ENCODE results near the gene CAMK1D. TPM values are rescaled to one million over a fixed set of nuclear protein-coding genes. Genes with fewer than 3 reads are reported as not detected.

Gene CAMK1D
- total RNA-seq, 2 experiments from 2014 or later: 11.9 to 15.4 TPM

- Mint-ChIP-seq H3K36me3 (peaks cover 10% of the 10 kb centered on the region), H3K9me3 (peaks cover 11% of the 10 kb centered on the region), H3K27ac (no peak overlapping the region), H3K27me3 (no peaks in the 10 kb centered on the region), H3K4me3 (no peak overlapping the region), H3K4me1 (peaks cover 3% of the 10 kb centered on the region)
- DNase-seq: no peak
Observed at GRCh38 chr10:12521423-12521822, 172.1 kb downstream of the CAMK1D start.

GRCh38 chr10:12526311-12526710 lies 177.0 kb downstream of the CAMK1D start:
- no peak overlapping the region for H3K4me3 Mint-ChIP-seq
- H3K36me3 Mint-ChIP-seq: peaks cover 7% of the 10 kb centered on the region
- peaks cover 7% of the 10 kb centered on the region for H3K9me3 Mint-ChIP-seq
- peaks cover 3% of the 10 kb centered on the region for H3K4me1 Mint-ChIP-seq
- H3K27ac Mint-ChIP-seq: no peak overlapping the region
- no peak for DNase-seq
- no peaks in the 10 kb centered on the region for H3K27me3 Mint-ChIP-seq

- peaks cover 10% of the 10 kb centered on the region for H3K36me3 Mint-ChIP-seq
- no peak overlapping the region for H3K4me3 Mint-ChIP-seq
- H3K4me1 Mint-ChIP-seq: peaks cover 7% of the 10 kb centered on the region
Observed at GRCh38 chr10:12529976-12530375, 180.6 kb downstream of the CAMK1D start.

GRCh38 chr10:12531305-12532220 lies 182.2 kb downstream of the CAMK1D start:
- Mint-ChIP-seq H3K36me3 (peaks cover 4% of the 10 kb centered on the region), H3K9me3 (no peaks in the 10 kb centered on the region), H3K27ac (no peak overlapping the region), H3K4me3 (no peak overlapping the region), H3K27me3 (no peaks in the 10 kb centered on the region), H3K4me1 (peaks cover 12% of the 10 kb centered on the region)
- no peak for DNase-seq

More at GRCh38 chr10:12529976-12530375, 180.6 kb downstream of the CAMK1D start:
- Mint-ChIP-seq H3K27ac (no peak overlapping the region), H3K9me3 (peaks cover 2% of the 10 kb centered on the region), H3K27me3 (no peaks in the 10 kb centered on the region)
- no peak for DNase-seq

GRCh38 chr10:12533151-12533550 lies 183.8 kb downstream of the CAMK1D start:
- Mint-ChIP-seq H3K36me3 (peaks cover 4% of the 10 kb centered on the region), H3K4me3 (no peak overlapping the region), H3K27me3 (no peaks in the 10 kb centered on the region), H3K4me1 (peaks cover 12% of the 10 kb centered on the region), H3K9me3 (no peaks in the 10 kb centered on the region), H3K27ac (no peak overlapping the region)
- DNase-seq: no peak

GRCh38 chr10:12533723-12534122 lies 184.4 kb downstream of the CAMK1D start:
- Mint-ChIP-seq H3K27ac (no peak overlapping the region), H3K27me3 (no peaks in the 10 kb centered on the region), H3K4me1 (peaks cover 12% of the 10 kb centered on the region), H3K4me3 (no peak overlapping the region), H3K9me3 (no peaks in the 10 kb centered on the region), H3K36me3 (peaks cover 4% of the 10 kb centered on the region)
- no peak for DNase-seq

- no peaks in the 10 kb centered on the region for H3K27me3 Mint-ChIP-seq
- no peak overlapping the region for H3K27ac Mint-ChIP-seq
- no peaks in the 10 kb centered on the region for H3K9me3 Mint-ChIP-seq
- DNase-seq: no peak
- peaks cover 4% of the 10 kb centered on the region for H3K36me3 Mint-ChIP-seq
- H3K4me1 Mint-ChIP-seq: peaks cover 12% of the 10 kb centered on the region
- no peak overlapping the region for H3K4me3 Mint-ChIP-seq
Observed at GRCh38 chr10:12534824-12535223, 185.5 kb downstream of the CAMK1D start.

GRCh38 chr10:12535656-12536055 lies 186.3 kb downstream of the CAMK1D start:
- Mint-ChIP-seq H3K9me3 (no peaks in the 10 kb centered on the region), H3K27me3 (no peaks in the 10 kb centered on the region), H3K36me3 (peaks cover 4% of the 10 kb centered on the region), H3K4me3 (no peak overlapping the region), H3K4me1 (peaks cover 19% of the 10 kb centered on the region), H3K27ac (no peak overlapping the region)
- DNase-seq: no peak

- Mint-ChIP-seq H3K4me1 (peaks cover 20% of the 10 kb centered on the region), H3K36me3 (no peaks in the 10 kb centered on the region), H3K4me3 (no peak overlapping the region), H3K27me3 (no peaks in the 10 kb centered on the region), H3K27ac (no peak overlapping the region), H3K9me3 (no peaks in the 10 kb centered on the region)
- DNase-seq: no peak
Observed at GRCh38 chr10:12538491-12538995, 189.2 kb downstream of the CAMK1D start.

- DNase-seq: no peak
- Mint-ChIP-seq H3K27me3 (no peaks in the 10 kb centered on the region), H3K4me3 (no peak overlapping the region), H3K4me1 (peaks cover 19% of the 10 kb centered on the region), H3K36me3 (no peaks in the 10 kb centered on the region), H3K27ac (no peak overlapping the region), H3K9me3 (peaks cover under 1% of the 10 kb centered on the region)
Observed at GRCh38 chr10:12539350-12540164, 190.2 kb downstream of the CAMK1D start.

- Mint-ChIP-seq H3K4me1 (peaks cover 11% of the 10 kb centered on the region), H3K9me3 (peaks cover 5% of the 10 kb centered on the region), H3K27me3 (no peaks in the 10 kb centered on the region), H3K4me3 (no peak overlapping the region), H3K27ac (no peak overlapping the region), H3K36me3 (peaks cover 5% of the 10 kb centered on the region)
- no peak for DNase-seq
Observed at GRCh38 chr10:12540341-12540781, 191.0 kb downstream of the CAMK1D start.

- Mint-ChIP-seq H3K27ac (no peak overlapping the region), H3K36me3 (peaks cover 11% of the 10 kb centered on the region), H3K4me3 (no peak overlapping the region), H3K4me1 (peaks cover 11% of the 10 kb centered on the region), H3K27me3 (no peaks in the 10 kb centered on the region), H3K9me3 (peaks cover 14% of the 10 kb centered on the region)
- DNase-seq: no peak
Observed at GRCh38 chr10:12541446-12542067, 192.2 kb downstream of the CAMK1D start.

GRCh38 chr10:12542133-12542670 lies 192.9 kb downstream of the CAMK1D start:
- Mint-ChIP-seq H3K9me3 (peaks cover 14% of the 10 kb centered on the region), H3K27ac (no peak overlapping the region), H3K27me3 (no peaks in the 10 kb centered on the region), H3K4me1 (peaks cover 15% of the 10 kb centered on the region), H3K36me3 (peaks cover 12% of the 10 kb centered on the region), H3K4me3 (no peak overlapping the region)
- DNase-seq: no peak

GRCh38 chr10:12543589-12543988 lies 194.2 kb downstream of the CAMK1D start:
- no peak overlapping the region for H3K27ac Mint-ChIP-seq
- no peaks in the 10 kb centered on the region for H3K27me3 Mint-ChIP-seq
- peaks cover 14% of the 10 kb centered on the region for H3K9me3 Mint-ChIP-seq
- DNase-seq: no peak
- H3K4me3 Mint-ChIP-seq: no peak overlapping the region
- peaks cover 24% of the 10 kb centered on the region for H3K4me1 Mint-ChIP-seq
- H3K36me3 Mint-ChIP-seq: peaks cover 12% of the 10 kb centered on the region
